Measurements from ENCODE around the gene ADARB2.

The ADARB2 gene

GRCh38 chr10:1560535-1561192 lies 176.7 kb downstream of the ADARB2 start:
- no peak for DNase-seq

- DNase-seq, result no peak
Measured at GRCh38 chr10:1559761-1560160, 177.6 kb downstream of the ADARB2 start.

GRCh38 chr10:1559311-1559710 lies 178.0 kb downstream of the ADARB2 start:
- DNase-seq, result no peak

GRCh38 chr10:1558906-1559305 lies 178.4 kb downstream of the ADARB2 start:
- no peak for DNase-seq

- DNase-seq, result no peak
Measured at GRCh38 chr10:1557081-1557480, 180.2 kb downstream of the ADARB2 start.

GRCh38 chr10:1556496-1556895 lies 180.8 kb downstream of the ADARB2 start:
- no peak for DNase-seq

GRCh38 chr10:1553951-1554350 lies 183.4 kb downstream of the ADARB2 start:
- no peak for DNase-seq

- no peak for DNase-seq
Measured at GRCh38 chr10:1552881-1553670, 184.2 kb downstream of the ADARB2 start.

GRCh38 chr10:1552406-1552805 lies 184.9 kb downstream of the ADARB2 start:
- DNase-seq, result no peak

- no peak for DNase-seq
Measured at GRCh38 chr10:1551636-1552338, 185.5 kb downstream of the ADARB2 start.

GRCh38 chr10:1550616-1551015 lies 186.7 kb downstream of the ADARB2 start:
- DNase-seq, result no peak

- no peak for DNase-seq
Measured at GRCh38 chr10:1550291-1550595, 187.1 kb downstream of the ADARB2 start.

- DNase-seq, result no peak
Measured at GRCh38 chr10:1549591-1550290, 187.6 kb downstream of the ADARB2 start.

GRCh38 chr10:1548596-1548995 lies 188.7 kb downstream of the ADARB2 start:
- no peak for DNase-seq

- DNase-seq, result no peak
Measured at GRCh38 chr10:1548146-1548545, 189.2 kb downstream of the ADARB2 start.

GRCh38 chr10:1546431-1547110 lies 190.8 kb downstream of the ADARB2 start:
- DNase-seq, result no peak

GRCh38 chr10:1545524-1545923 lies 191.8 kb downstream of the ADARB2 start:
- DNase-seq, result no peak

- no peak for DNase-seq
Measured at GRCh38 chr10:1544929-1545328, 192.4 kb downstream of the ADARB2 start.

- no peak for DNase-seq
Measured at GRCh38 chr10:1544209-1544673, 193.1 kb downstream of the ADARB2 start.

- no peak for DNase-seq
Measured at GRCh38 chr10:1543596-1543995, 193.7 kb downstream of the ADARB2 start.

GRCh38 chr10:1542941-1543340 lies 194.4 kb downstream of the ADARB2 start:
- DNase-seq, result no peak

- no peak for DNase-seq
Measured at GRCh38 chr10:1540144-1540543, 197.2 kb downstream of the ADARB2 start.

GRCh38 chr10:1539216-1539615 lies 198.1 kb downstream of the ADARB2 start:
- DNase-seq, result no peak

Measured in CD4-positive, alpha-beta T cell treated with Interleukin-1 beta for 1 hour (primary cell).